ENCODE measurements around the gene CNKSR3. TPM values are rescaled to one million over a fixed set of nuclear protein-coding genes. Genes with fewer than 3 reads are reported as not detected.

CNKSR3 gene
- total RNA-seq, 2 donors from 2014 or later: 5.9 to 8.0 TPM

DNA sequence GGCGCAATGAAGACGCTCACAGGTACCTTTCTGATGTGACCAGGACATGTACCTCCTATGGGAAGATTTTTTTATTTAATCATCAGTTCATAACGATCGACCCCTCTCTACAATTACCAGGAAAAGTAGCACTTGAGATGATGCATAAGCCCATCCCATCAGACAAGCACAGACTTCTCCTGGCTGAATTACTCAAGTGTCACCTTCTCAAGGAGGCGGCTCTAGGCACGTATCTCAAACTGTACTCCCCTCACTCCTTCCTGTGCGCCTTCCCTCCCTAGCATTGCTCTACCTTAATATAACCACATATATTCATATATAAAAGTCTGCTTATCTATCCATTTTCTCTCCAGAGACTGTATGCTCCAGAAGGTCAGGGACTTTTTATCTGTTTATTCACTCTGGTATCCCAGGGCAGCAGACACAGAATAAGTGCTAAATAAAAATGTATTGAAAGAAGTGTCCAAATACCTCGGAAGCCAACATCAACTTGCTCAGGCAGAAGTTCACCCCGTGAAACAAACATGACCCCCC is 71.5 kb downstream of the CNKSR3 start:
- H3K27me3 Mint-ChIP-seq (ENCODE audit: insufficient read depth): no peaks in the 10 kb centered on the region
- no peak for DNase-seq
- peaks cover 27% of the 10 kb centered on the region for H3K36me3 Mint-ChIP-seq (ENCODE audit: low read depth)
- H3K27ac Mint-ChIP-seq: no peak overlapping the region
- H3K36me3 ChIP-seq (ENCODE audit: control insufficient read depth, insufficient read depth, low read length): no peaks in the 10 kb centered on the region
- H3K4me1 Mint-ChIP-seq: peaks cover 7% of the 10 kb centered on the region
- no peak overlapping the region for H3K9ac ChIP-seq (ENCODE audit: extremely low read depth, low read length, poor library complexity, severe bottlenecking)
- TF ChIP-seq, protein P1, sequence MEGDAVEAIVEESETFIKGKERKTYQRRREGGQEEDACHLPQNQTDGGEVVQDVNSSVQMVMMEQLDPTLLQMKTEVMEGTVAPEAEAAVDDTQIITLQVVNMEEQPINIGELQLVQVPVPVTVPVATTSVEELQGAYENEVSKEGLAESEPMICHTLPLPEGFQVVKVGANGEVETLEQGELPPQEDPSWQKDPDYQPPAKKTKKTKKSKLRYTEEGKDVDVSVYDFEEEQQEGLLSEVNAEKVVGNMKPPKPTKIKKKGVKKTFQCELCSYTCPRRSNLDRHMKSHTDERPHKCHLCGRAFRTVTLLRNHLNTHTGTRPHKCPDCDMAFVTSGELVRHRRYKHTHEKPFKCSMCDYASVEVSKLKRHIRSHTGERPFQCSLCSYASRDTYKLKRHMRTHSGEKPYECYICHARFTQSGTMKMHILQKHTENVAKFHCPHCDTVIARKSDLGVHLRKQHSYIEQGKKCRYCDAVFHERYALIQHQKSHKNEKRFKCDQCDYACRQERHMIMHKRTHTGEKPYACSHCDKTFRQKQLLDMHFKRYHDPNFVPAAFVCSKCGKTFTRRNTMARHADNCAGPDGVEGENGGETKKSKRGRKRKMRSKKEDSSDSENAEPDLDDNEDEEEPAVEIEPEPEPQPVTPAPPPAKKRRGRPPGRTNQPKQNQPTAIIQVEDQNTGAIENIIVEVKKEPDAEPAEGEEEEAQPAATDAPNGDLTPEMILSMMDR (conservative IDR thresholded peaks at IDR 0.05): no peak
- H3K27me3 ChIP-seq (ENCODE audit: control insufficient read depth, insufficient read depth, low read length, poor library complexity, severe bottlenecking): no peaks in the 10 kb centered on the region
- WGBS, 2 experiments (ENCODE audit: insufficient coverage in 1 of 2, insufficient read length in 1 of 2): 94% methylated on average over 8 to 9 of the region's 9 CpGs
- no peaks in the 10 kb centered on the region for H3K4me1 ChIP-seq (ENCODE audit: control insufficient read depth, insufficient read depth, low read length)
- H3K9me3 ChIP-seq (ENCODE audit: control insufficient read depth, low read length): no peaks in the 10 kb centered on the region
- H3K4me3 Mint-ChIP-seq: no peak overlapping the region
- peaks cover 3% of the 10 kb centered on the region for H3K9me3 Mint-ChIP-seq
- H3K27ac ChIP-seq (ENCODE audit: low read depth, low read length): no peak overlapping the region
- H3K4me3 ChIP-seq (ENCODE audit: low read length): no peak overlapping the region

DNA sequence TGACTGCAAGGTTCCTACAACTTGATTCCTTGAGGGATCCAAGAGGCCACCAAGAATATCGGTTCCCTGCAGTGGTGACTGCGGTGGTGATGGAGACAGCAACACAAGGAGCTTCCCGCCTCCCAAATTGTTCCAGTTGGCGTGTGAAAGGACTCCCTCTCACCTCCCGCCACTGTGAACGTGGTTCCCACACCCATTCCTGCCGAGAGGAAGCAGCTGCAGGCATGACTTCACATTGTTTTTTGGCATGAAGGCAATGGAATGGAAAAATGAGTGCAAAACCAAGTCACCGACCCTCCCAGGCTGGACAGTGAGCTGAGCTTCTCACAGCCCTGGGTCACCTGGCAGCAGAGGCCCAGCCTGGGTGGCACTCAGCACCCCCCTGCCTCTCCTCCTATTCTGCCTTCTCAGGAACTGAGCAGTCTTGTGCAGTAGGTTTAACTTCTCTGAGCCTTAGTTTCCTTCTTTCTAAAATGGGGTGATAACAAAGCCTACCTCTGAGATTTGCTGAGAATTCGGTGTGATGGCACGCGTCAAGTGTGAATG is 75.0 kb downstream of the CNKSR3 start:
- peaks cover 3% of the 10 kb centered on the region for H3K4me1 ChIP-seq (ENCODE audit: control insufficient read depth, insufficient read depth, low read length)
- Mint-ChIP-seq H3K27me3 (ENCODE audit: insufficient read depth) (no peaks in the 10 kb centered on the region), H3K4me3 (no peak overlapping the region), H3K36me3 (ENCODE audit: low read depth) (peaks cover 31% of the 10 kb centered on the region), H3K9me3 (peaks cover 13% of the 10 kb centered on the region), H3K27ac (no peak overlapping the region), H3K4me1 (peaks cover 14% of the 10 kb centered on the region)
- no peak for DNase-seq
- TF ChIP-seq, protein P1 (conservative IDR thresholded peaks at IDR 0.05): no peak
- no peak overlapping the region for H3K4me3 ChIP-seq (ENCODE audit: low read length)
- no peak overlapping the region for H3K9ac ChIP-seq (ENCODE audit: extremely low read depth, low read length, poor library complexity, severe bottlenecking)
- H3K27ac ChIP-seq (ENCODE audit: low read depth, low read length): no peak overlapping the region
- H3K27me3 ChIP-seq (ENCODE audit: control insufficient read depth, insufficient read depth, low read length, poor library complexity, severe bottlenecking): no peaks in the 10 kb centered on the region
- WGBS, 2 experiments (ENCODE audit: insufficient coverage in 1 of 2, insufficient read length in 1 of 2): 96 to 98% methylated on average over 8 to 11 of the region's 11 CpGs
- H3K9me3 ChIP-seq (ENCODE audit: control insufficient read depth, low read length): peaks cover 9% of the 10 kb centered on the region
- H3K36me3 ChIP-seq (ENCODE audit: control insufficient read depth, insufficient read depth, low read length): no peaks in the 10 kb centered on the region

DNA sequence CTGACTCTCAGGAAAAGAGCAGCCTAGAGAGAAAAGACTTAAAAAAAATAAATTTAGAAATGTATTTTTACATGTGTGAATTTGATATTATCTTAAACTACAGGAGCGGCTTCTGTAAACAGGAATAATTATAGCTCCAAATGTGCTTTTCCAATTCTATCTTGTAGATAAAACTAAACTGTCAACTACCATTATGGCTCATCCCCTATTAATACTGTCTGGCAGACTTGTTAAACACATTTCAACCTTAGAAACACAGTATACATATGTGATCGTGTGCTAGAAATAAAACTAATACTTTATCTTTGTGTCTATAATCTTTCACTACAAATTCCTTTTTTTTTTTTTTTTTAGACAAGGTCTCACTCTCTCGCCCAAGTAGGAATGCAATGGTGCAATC is 75.8 kb downstream of the CNKSR3 start:
- Mint-ChIP-seq H3K27ac (no peak overlapping the region), H3K36me3 (ENCODE audit: low read depth) (peaks cover 31% of the 10 kb centered on the region), H3K4me1 (peaks cover 12% of the 10 kb centered on the region), H3K4me3 (no peak overlapping the region), H3K9me3 (peaks cover 13% of the 10 kb centered on the region), H3K27me3 (ENCODE audit: insufficient read depth) (no peaks in the 10 kb centered on the region)
- H3K4me1 ChIP-seq (ENCODE audit: control insufficient read depth, insufficient read depth, low read length): peaks cover 3% of the 10 kb centered on the region
- H3K9ac ChIP-seq (ENCODE audit: extremely low read depth, low read length, poor library complexity, severe bottlenecking): no peak overlapping the region
- peaks cover 9% of the 10 kb centered on the region for H3K9me3 ChIP-seq (ENCODE audit: control insufficient read depth, low read length)
- no peak for DNase-seq
- TF ChIP-seq, protein P1 (conservative IDR thresholded peaks at IDR 0.05): no peak
- H3K27ac ChIP-seq (ENCODE audit: low read depth, low read length): no peak overlapping the region
- H3K27me3 ChIP-seq (ENCODE audit: control insufficient read depth, insufficient read depth, low read length, poor library complexity, severe bottlenecking): no peaks in the 10 kb centered on the region
- no peak overlapping the region for H3K4me3 ChIP-seq (ENCODE audit: low read length)
- no peaks in the 10 kb centered on the region for H3K36me3 ChIP-seq (ENCODE audit: control insufficient read depth, insufficient read depth, low read length)
- WGBS, 2 experiments (ENCODE audit: insufficient coverage in 1 of 2, insufficient read length in 1 of 2): 96% methylated on average over 3 of the region's 3 CpGs; no CpG with 5 or more reads in 1 of the 2 experiments

All from endodermal cell (in vitro differentiated cells).